CD14-positive monocyte (primary cell): Measurements from ENCODE around the gene CNTRL. TPM values are rescaled to one million over a fixed set of nuclear protein-coding genes. Genes with fewer than 3 reads are reported as not detected.

Experiments
- DNase-seq, 3 donors: peaks; one replicate each; pipeline ENCODE4 v3.0.0-alpha.2; 2011 to 2022
- H2AFZ ChIP-seq: 2 replicates; pipeline ENCODE4 v1.6.0; 2012; ENCODE audit warnings: mild to moderate bottlenecking, low read depth, low read length, inconsistent platforms; ENCODE audit not compliant: insufficient read depth, poor library complexity, severe bottlenecking
- H3K27ac ChIP-seq, 2 donors: 1 replicate in 1 of 2; 2 replicates in 1 of 2; pipeline ENCODE4 v1.5.1; 2012 to 2013; ENCODE audit warnings: low read length in 2 of 2, control low read depth in 1 of 2, inconsistent platforms in 1 of 2, low read depth in 1 of 2, mild to moderate bottlenecking in 1 of 2
- H3K27me3 ChIP-seq, 2 donors: one replicate each; pipeline versions ENCODE4 v1.6.0 to v1.6.1; 2011 to 2013; ENCODE audit warnings: low read length in 2 of 2; ENCODE audit not compliant: control insufficient read depth in 2 of 2, insufficient read depth in 2 of 2
- H3K36me3 ChIP-seq, 2 donors: replicated peaks in 1 of 2; 1 replicate in 1 of 2; 2 replicates in 1 of 2; pipeline versions ENCODE4 v1.5.1 to v1.6.1; 2012 to 2013; ENCODE audit warnings: low read length in 2 of 2, control low read depth in 1 of 2, inconsistent platforms in 1 of 2, mild to moderate bottlenecking in 1 of 2; ENCODE audit not compliant: insufficient read depth in 2 of 2, control insufficient read depth in 1 of 2
- H3K4me1 ChIP-seq, 2 donors: 1 replicate in 1 of 2; 2 replicates in 1 of 2; pipeline versions ENCODE4 v1.5.1 to v1.6.1; 2012 to 2013; ENCODE audit warnings: low read length in 2 of 2, control low read depth in 1 of 2, inconsistent platforms in 1 of 2, mild to moderate bottlenecking in 1 of 2, moderate library complexity in 1 of 2; ENCODE audit not compliant: insufficient read depth in 2 of 2, control insufficient read depth in 1 of 2
- H3K4me2 ChIP-seq: replicated peaks from 2 replicates; pipeline ENCODE3; 2012; ENCODE audit warnings: low read length, moderate library complexity, mild to moderate bottlenecking; ENCODE audit not compliant: poor library complexity, severe bottlenecking; ENCODE audit errors: extremely low read depth
- H3K4me3 ChIP-seq, 3 experiments: fragments of 200-600 bp in 1 of 3; sonication (generic) in 1 of 3; replicated peaks in 1 of 3; 1 replicate in 2 of 3; 2 replicates in 1 of 3; pipeline ENCODE4 v1.5.1; 2011 to 2013; ENCODE audit warnings: low read length in 3 of 3, mild to moderate bottlenecking in 3 of 3, control low read depth in 2 of 3, low read depth in 2 of 3, inconsistent platforms in 1 of 3, moderate library complexity in 1 of 3
- H3K79me2 ChIP-seq: 2 replicates; pipeline ENCODE4 v1.6.0; 2012; ENCODE audit warnings: mild to moderate bottlenecking, control low read depth, inconsistent platforms, low read length, moderate library complexity; ENCODE audit not compliant: insufficient read depth
- H3K9ac ChIP-seq: 2 replicates; pipeline ENCODE4 v1.6.0; 2017; ENCODE audit warnings: low read length, mild to moderate bottlenecking; ENCODE audit not compliant: insufficient read depth, poor library complexity, severe bottlenecking
- H3K9me3 ChIP-seq, 2 donors: replicated peaks in 1 of 2; 1 replicate in 1 of 2; 2 replicates in 1 of 2; pipeline versions ENCODE4 v1.5.1 to v1.6.1; 2012 to 2013; ENCODE audit warnings: low read length in 2 of 2, control low read depth in 1 of 2; ENCODE audit not compliant: control insufficient read depth in 1 of 2, insufficient read depth in 1 of 2
- H4K20me1 ChIP-seq: 2 replicates; pipeline ENCODE4 v1.6.0; 2012; ENCODE audit warnings: mild to moderate bottlenecking, low read length, control low read depth, moderate library complexity; ENCODE audit not compliant: insufficient read depth
- H3K27ac Mint-ChIP-seq, 7 donors: one replicate each; pipeline ENCODE4 v1.8.0; 2020; ENCODE audit warnings: mild to moderate bottlenecking in 7 of 7, mixed read lengths in 7 of 7, moderate library complexity in 6 of 7, inconsistent platforms in 2 of 7
- H3K27me3 Mint-ChIP-seq, 3 donors: one replicate each; pipeline ENCODE4 v1.8.0; 2021 to 2022; ENCODE audit warnings: low read depth in 3 of 3, mild to moderate bottlenecking in 3 of 3, mixed read lengths in 3 of 3, moderate library complexity in 3 of 3, inconsistent platforms in 1 of 3
- H3K36me3 Mint-ChIP-seq, 2 donors: one replicate each; pipeline ENCODE4 v1.8.0; 2020; ENCODE audit warnings: mixed read lengths in 2 of 2, inconsistent platforms in 1 of 2, mild to moderate bottlenecking in 1 of 2
- H3K4me1 Mint-ChIP-seq: one replicate; pipeline ENCODE4 v1.8.0; 2020; ENCODE audit warnings: mild to moderate bottlenecking, mixed read lengths
- H3K4me3 Mint-ChIP-seq, 2 donors: one replicate each; pipeline ENCODE4 v1.8.0; 2020; ENCODE audit warnings: mild to moderate bottlenecking in 2 of 2, mixed read lengths in 2 of 2, moderate library complexity in 1 of 2
- H3K9me3 Mint-ChIP-seq, 7 donors: one replicate each; pipeline ENCODE4 v1.8.0; 2020 to 2022; ENCODE audit warnings: mixed read lengths in 7 of 7, mild to moderate bottlenecking in 6 of 7, moderate library complexity in 6 of 7, inconsistent platforms in 2 of 7
- WGBS: methylation state at CpG from one replicate; pipeline ENCODE4 v1.1.5; 2013; ENCODE audit warnings: missing lambda C conversion rate; ENCODE audit not compliant: insufficient coverage; 5-methylcytosine and 5-hydroxymethylcytosine counted together
- intact Hi-C, 2 donors: fragments of 100-400 bp; cut with micrococcal nuclease; formaldehyde crosslinking; loops; one replicate each; pipeline versions ENCODE4 v1.15.0 to v1.15.1; 2023
- polyA plus RNA-seq, 3 donors: library from polyadenylated mRNA; depleted of rRNA in 1 of 3; unstranded in 2 of 3; stranded (reverse) in 1 of 3; fragments of 300-500 nt in 2 of 3; fragments of >200 nt in 1 of 3; fragmentation: Illumina TruSeq in 2 of 3; gene quantifications; 1 replicate in 2 of 3; 2 replicates in 1 of 3; pipeline ENCODE4 v1.2.3, GENCODE V29; 2012 to 2021
- TF ChIP-seq, protein P1 (sequence below): fragments of 200-600 bp; IDR thresholded peaks from one replicate; pipeline ENCODE4 v1.8.0; 2022; ENCODE audit warnings: antibody characterized with exemption, mild to moderate bottlenecking

The CNTRL gene
- polyA plus RNA-seq, 3 donors, result 3.9 to 26.8 (median 4.8) TPM

DNA sequence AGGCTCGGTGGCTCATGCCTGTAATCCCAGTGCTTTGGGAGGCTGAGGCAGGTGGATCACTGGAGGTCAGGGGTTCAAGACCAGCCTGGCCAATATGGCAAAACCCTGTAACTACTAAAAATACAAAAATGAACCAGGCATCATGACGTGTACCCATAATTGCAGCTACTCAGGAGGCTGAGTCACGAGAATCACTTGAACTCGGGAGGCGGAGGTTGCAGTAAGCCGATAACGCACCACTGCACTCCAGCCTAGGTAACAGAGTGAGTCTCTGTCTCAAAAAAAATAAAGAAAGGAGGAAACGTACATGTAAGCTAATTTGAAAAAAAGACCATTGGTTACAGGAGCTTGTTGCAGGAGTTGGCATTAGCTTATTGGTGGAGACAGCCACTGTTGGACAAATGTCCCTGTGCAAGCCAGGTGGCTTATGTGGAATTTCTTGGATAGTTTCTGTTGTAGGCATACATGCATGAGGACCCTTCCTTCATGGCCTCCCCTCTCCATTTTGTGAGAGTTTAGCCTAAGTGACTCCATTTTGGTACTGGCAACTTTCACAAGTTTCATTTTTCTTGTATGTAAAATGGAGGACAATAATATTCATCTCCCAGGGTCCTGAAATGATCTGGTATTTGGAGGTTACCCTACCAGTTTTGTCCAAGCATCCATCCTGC is 143.7 kb downstream of the CNTRL start:
- DNase-seq, result no peak
- 91% methylated on average over 6 of the region's 8 CpGs for WGBS
- H4K20me1 ChIP-seq, result no peaks in the 10 kb centered on the region
- Mint-ChIP-seq H3K27ac (no peak overlapping the region), H3K27me3 (peaks cover 0 to 1% (median 0%) of the 10 kb centered on the region in 3 donors), H3K4me3 (no peak overlapping the region), H3K9me3 (peaks cover 0 to 3% (median 2%) of the 10 kb centered on the region in 7 donors), H3K36me3 (peaks cover 3 to 7% of the 10 kb centered on the region in 2 donors), H3K4me1 (peaks cover 33% of the 10 kb centered on the region)
- no peak overlapping the region for H3K9ac ChIP-seq
- peaks cover 28 to 39% of the 10 kb centered on the region in 2 donors for H3K4me1 ChIP-seq
- TF ChIP-seq, protein P1, sequence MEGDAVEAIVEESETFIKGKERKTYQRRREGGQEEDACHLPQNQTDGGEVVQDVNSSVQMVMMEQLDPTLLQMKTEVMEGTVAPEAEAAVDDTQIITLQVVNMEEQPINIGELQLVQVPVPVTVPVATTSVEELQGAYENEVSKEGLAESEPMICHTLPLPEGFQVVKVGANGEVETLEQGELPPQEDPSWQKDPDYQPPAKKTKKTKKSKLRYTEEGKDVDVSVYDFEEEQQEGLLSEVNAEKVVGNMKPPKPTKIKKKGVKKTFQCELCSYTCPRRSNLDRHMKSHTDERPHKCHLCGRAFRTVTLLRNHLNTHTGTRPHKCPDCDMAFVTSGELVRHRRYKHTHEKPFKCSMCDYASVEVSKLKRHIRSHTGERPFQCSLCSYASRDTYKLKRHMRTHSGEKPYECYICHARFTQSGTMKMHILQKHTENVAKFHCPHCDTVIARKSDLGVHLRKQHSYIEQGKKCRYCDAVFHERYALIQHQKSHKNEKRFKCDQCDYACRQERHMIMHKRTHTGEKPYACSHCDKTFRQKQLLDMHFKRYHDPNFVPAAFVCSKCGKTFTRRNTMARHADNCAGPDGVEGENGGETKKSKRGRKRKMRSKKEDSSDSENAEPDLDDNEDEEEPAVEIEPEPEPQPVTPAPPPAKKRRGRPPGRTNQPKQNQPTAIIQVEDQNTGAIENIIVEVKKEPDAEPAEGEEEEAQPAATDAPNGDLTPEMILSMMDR, result no peak
- H3K27ac ChIP-seq, result no peak overlapping the region
- no peaks in the 10 kb centered on the region for H3K27me3 ChIP-seq
- H3K36me3 ChIP-seq, result no peaks in the 10 kb centered on the region
- no peaks in the 10 kb centered on the region for H3K9me3 ChIP-seq
- no peak overlapping the region for H2AFZ ChIP-seq
- intact Hi-C loops, result loop anchor here in 1 of 2 donors (10.0 kb wide), 1 partner anchor 46 kb away; the partner anchor contains the start of gene GSN
- H3K4me2 ChIP-seq, result no peak overlapping the region
- H3K4me3 ChIP-seq, result no peak overlapping the region
- no peaks in the 10 kb centered on the region for H3K79me2 ChIP-seq

DNA sequence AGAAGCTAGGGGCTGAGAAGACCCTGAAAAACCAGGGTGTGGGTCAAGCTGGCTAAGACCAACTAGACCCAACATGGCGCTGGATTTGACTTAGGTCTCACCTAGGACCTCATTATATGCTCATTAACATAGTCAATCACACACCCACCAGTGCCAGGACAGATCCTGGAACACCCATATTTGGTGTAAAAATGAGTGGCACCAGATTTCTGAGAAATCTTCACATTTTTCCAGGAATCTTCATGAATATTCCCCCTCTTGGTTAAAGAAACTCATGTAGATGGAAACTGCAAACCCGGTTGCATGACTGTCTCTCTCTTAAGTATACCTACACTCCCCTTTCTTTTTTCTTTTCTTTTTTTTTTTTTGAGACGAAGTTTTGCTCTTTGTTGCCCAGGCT is 144.8 kb downstream of the CNTRL start:
- WGBS, result 100% methylated on average over 2 of the region's 3 CpGs
- Histone ChIP-seq H3K9ac (no peak overlapping the region), H3K79me2 (no peaks in the 10 kb centered on the region), H4K20me1 (no peaks in the 10 kb centered on the region), H3K4me2 (no peak overlapping the region), H3K4me1 (peaks cover 23 to 32% of the 10 kb centered on the region in 2 donors), H3K9me3 (no peaks in the 10 kb centered on the region), H3K27me3 (no peaks in the 10 kb centered on the region), H3K4me3 (no peak overlapping the region), H2AFZ (no peak overlapping the region), H3K27ac (no peak overlapping the region), H3K36me3 (no peaks in the 10 kb centered on the region)
- no peak overlapping the region for H3K4me3 Mint-ChIP-seq
- H3K36me3 Mint-ChIP-seq, result peaks cover 3 to 7% of the 10 kb centered on the region in 2 donors
- TF ChIP-seq, protein P1, result no peak
- no peaks in the 10 kb centered on the region for H3K9me3 Mint-ChIP-seq
- no peak for DNase-seq
- intact Hi-C loops, result loop anchor here in 1 of 2 donors (10.0 kb wide), 1 partner anchor 45 kb away; the partner anchor contains the start of gene GSN
- no peak overlapping the region for H3K27ac Mint-ChIP-seq
- H3K4me1 Mint-ChIP-seq, result peaks cover 29% of the 10 kb centered on the region
- peaks cover 0 to 1% (median 0%) of the 10 kb centered on the region in 3 donors for H3K27me3 Mint-ChIP-seq
